Muscle of leg (tissue), 11 donors: ENCODE measurements around the gene STAB1. TPM values are rescaled to one million over a fixed set of nuclear protein-coding genes. Genes with fewer than 3 reads are reported as not detected.

Experiments used
- DNase-seq: peaks from one replicate; pipeline ENCODE4 v3.0.0; 2013
- H3K27ac ChIP-seq: one replicate; pipeline ENCODE4 v1.5.1; 2013; ENCODE audit warnings: mild to moderate bottlenecking, low read length, control low read depth
- H3K27me3 ChIP-seq: one replicate; pipeline ENCODE4 v1.6.1; 2013; ENCODE audit warnings: low read length; ENCODE audit not compliant: control insufficient read depth, insufficient read depth
- H3K36me3 ChIP-seq: one replicate; pipeline ENCODE4 v1.6.1; 2013; ENCODE audit warnings: low read length; ENCODE audit not compliant: control insufficient read depth, insufficient read depth
- H3K4me1 ChIP-seq: one replicate; pipeline ENCODE4 v1.6.1; 2013; ENCODE audit warnings: low read length; ENCODE audit not compliant: control insufficient read depth, insufficient read depth
- H3K4me3 ChIP-seq: one replicate; pipeline ENCODE4 v1.5.1; 2013; ENCODE audit warnings: low read length, control low read depth
- H3K9me3 ChIP-seq: replicated peaks from 2 replicates; pipeline ENCODE4 v1.6.1; 2013; ENCODE audit warnings: low read depth, low read length; ENCODE audit not compliant: control insufficient read depth
- WGBS: methylation state at CpG from one replicate; pipeline ENCODE4 v1.1.5; 2013; ENCODE audit warnings: missing lambda C conversion rate; ENCODE audit not compliant: insufficient coverage; 5-methylcytosine and 5-hydroxymethylcytosine counted together
- polyA plus RNA-seq, 8 donors: library from polyadenylated mRNA; unstranded; fragments of 120-200 nt; gene quantifications; one replicate each; pipeline versions ENCODE4 v1.2.1 to v1.2.3, GENCODE V29; 2013; ENCODE audit warnings: inconsistent platforms in 1 of 8, low replicate concordance in 1 of 8; ENCODE audit not compliant: insufficient read length in 8 of 8, insufficient read depth in 1 of 8
- total RNA-seq: library from RNA; stranded (reverse); fragments of 120-200 nt; gene quantifications from one replicate; pipeline ENCODE4 v1.2.4, GENCODE V29; 2013

The STAB1 gene
- total and polyA plus RNA-seq, 9 donors, result 39.4 to 60.5 (median 53.1) TPM

DNA sequence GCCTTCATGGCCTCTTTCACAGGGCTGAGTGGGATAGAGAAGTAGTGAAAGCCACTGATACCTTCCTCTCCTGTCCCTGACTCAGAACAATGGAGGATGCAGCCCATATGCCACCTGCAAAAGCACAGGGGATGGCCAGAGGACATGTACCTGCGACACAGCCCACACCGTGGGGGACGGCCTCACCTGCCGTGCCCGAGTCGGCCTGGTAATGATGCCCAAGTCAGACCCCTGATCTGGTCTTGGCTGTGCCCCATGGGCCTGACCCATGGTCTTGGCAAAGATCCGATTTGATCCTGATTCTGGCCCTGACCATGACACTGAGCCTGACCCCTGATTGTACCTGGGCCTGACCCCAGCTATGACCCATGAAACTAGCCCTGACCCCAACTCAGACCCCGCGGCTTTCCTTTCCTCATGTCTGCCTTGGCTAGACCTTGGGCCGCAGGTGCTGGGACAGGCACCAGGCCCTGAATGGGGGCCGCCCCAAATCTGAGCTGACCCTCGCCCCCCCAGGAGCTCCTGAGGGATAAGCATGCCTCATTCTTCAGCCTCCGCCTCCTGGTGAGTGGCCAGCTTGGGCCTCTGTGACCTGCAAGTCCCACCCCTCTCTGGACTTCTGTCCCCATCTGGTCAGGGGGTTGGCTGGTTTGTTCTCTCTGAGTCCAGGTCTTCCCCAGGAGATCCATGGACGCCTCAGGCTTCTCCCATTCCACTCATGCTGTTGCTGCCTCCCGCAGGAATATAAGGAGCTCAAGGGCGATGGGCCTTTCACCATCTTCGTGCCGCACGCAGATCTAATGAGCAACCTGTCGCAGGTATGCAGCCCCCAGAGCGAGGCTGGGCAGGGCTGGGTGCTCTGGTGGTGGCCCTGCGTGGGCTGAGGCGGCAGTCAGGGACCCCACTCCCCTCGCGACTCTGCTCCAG is 22.9 kb downstream of the STAB1 start:
- no peak overlapping the region for H3K4me3 ChIP-seq
- DNase-seq, result no peak
- peaks cover 4% of the 10 kb centered on the region for H3K36me3 ChIP-seq
- H3K27ac ChIP-seq, result no peak overlapping the region
- WGBS, result 65% methylated on average over 23 of the region's 25 CpGs
- peaks cover 9% of the 10 kb centered on the region for H3K4me1 ChIP-seq
- H3K27me3 ChIP-seq, result no peaks in the 10 kb centered on the region
- no peaks in the 10 kb centered on the region for H3K9me3 ChIP-seq

DNA sequence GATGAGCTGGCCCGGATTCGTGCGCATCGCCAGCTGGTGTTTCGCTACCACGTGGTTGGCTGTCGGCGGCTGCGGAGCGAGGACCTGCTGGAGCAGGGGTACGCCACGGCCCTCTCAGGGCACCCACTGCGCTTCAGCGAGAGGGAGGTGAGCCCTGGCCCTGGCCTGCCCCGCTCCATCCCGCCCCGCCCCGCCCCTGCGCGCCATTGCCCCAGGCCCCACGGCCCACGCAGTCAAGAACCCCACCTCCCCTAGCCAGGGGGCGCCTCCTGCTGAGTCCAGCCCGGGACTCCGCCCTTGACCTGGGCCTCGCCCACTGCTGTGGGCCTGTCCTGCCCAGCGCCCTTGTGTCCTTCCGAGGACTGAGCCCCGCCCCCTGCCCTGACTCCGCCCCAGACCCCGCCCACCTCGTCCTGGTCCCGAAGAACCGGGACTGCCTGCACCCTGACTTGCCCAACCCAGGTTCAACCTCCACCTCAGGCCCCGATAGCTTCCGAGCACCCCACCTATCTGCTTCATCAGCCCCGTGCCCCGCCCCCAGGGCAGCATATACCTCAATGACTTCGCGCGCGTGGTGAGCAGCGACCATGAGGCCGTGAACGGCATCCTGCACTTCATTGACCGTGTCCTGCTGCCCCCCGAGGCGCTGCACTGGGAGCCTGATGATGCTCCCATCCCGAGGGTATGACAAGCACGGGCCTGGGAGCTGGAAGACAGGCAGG is 23.7 kb downstream of the STAB1 start:
- Histone ChIP-seq H3K9me3 (no peaks in the 10 kb centered on the region), H3K27ac (no peak overlapping the region), H3K27me3 (no peaks in the 10 kb centered on the region), H3K4me1 (peaks cover 9% of the 10 kb centered on the region), H3K4me3 (no peak overlapping the region), H3K36me3 (peaks cover 7% of the 10 kb centered on the region)
- WGBS, result 23% methylated on average over 38 of the region's 50 CpGs
- no peak for DNase-seq

DNA sequence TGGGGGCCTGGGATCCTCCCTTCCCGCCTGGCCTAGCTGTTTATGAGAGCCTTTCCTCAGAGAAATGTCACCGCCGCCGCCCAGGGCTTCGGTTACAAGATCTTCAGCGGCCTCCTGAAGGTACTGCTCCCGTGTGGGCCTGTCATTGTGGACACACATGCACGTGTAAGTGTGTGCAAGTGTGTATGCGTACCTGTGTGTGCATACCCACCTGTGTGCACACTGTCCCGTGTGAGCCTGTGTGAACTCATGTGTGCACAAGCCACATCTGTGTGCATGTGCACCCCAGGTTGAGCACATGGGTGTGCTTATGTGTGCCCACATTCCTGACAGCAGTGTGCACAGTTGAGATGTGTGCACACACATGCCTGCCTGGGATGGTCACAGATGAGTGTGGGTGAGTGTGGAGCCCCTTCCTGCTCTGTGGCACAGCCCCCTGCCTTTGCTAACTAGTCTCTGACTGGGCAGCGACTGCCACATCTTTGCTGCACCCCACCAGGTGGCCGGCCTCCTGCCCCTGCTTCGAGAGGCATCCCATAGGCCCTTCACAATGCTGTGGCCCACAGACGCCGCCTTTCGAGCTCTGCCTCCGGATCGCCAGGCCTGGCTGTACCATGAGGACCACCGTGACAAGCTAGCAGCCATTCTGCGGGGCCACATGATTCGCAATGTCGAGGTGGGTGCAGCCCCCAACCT is 24.5 kb downstream of the STAB1 start:
- DNase-seq, result no peak
- Histone ChIP-seq H3K9me3 (no peaks in the 10 kb centered on the region), H3K27me3 (no peaks in the 10 kb centered on the region), H3K4me3 (no peak overlapping the region), H3K4me1 (peaks cover 10% of the 10 kb centered on the region), H3K36me3 (peaks cover 15% of the 10 kb centered on the region), H3K27ac (no peak overlapping the region)
- 74% methylated on average over 20 of the region's 22 CpGs for WGBS

DNA sequence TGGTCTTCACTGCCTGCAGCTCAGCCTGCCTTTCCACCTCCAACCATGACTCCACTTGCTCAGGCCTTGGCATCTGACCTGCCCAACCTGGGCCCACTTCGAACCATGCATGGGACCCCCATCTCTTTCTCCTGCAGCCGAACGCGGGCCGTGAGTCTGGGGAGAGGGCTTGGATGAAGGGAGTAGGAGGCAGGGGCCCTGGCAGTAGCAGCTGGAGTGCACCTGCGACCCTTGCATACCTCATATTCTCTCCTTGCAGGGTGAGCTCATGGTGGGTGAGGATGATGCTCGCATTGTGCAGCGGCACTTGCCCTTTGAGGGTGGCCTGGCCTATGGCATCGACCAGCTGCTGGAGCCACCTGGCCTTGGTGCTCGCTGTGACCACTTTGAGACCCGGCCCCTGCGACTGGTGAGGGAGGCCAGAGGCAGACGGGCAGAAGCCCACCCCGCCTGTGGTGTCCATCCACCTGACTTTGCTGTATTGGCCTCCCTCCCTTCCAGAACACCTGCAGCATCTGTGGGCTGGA is 25.1 kb downstream of the STAB1 start:
- peaks cover 19% of the 10 kb centered on the region for H3K36me3 ChIP-seq
- 91% methylated on average over 5 of the region's 14 CpGs for WGBS
- no peak for DNase-seq

DNA sequence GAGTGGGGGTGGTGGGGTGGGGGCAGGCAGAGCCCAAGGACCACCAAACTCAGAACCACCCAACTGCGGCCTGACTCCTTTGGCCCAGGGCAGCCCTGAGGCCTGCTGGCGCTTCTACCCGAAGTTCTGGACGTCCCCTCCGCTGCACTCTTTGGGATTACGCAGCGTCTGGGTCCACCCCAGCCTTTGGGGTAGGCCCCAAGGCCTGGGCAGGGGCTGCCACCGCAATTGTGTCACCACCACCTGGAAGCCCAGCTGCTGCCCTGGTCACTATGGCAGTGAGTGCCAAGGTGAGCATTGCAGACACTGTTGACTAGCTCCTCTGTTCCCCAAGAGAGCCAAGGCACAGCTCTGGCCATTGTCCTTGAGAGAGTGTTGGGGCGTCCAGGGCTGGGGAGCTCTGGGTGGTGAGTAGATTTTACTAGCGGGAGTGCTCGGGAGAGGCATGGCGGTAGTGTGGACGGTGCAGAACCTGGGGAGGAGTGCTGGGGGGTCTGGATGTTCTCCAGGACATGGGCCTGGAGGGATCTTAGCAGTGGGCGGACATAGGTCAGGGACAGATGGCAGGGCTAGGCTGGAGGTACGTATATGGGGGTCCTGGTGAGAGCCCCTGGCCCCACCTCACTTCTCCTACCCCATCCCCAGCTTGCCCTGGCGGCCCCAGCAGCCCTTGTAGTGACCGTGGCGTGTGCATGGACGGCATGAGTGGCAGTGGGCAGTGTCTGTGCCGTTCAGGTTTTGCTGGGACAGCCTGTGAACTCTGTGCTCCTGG is 25.8 kb downstream of the STAB1 start:
- 91% methylated on average over 15 of the region's 20 CpGs for WGBS
- Histone ChIP-seq H3K4me1 (peaks cover 18% of the 10 kb centered on the region), H3K27me3 (no peaks in the 10 kb centered on the region), H3K9me3 (no peaks in the 10 kb centered on the region), H3K36me3 (peaks cover 26% of the 10 kb centered on the region), H3K4me3 (no peak overlapping the region), H3K27ac (no peak overlapping the region)
- DNase-seq, result no peak

More for the DNA sequence above, 25.1 kb downstream of the STAB1 start:
- Histone ChIP-seq H3K27me3 (no peaks in the 10 kb centered on the region), H3K27ac (no peak overlapping the region), H3K9me3 (no peaks in the 10 kb centered on the region), H3K4me3 (no peak overlapping the region), H3K4me1 (peaks cover 11% of the 10 kb centered on the region)

DNA sequence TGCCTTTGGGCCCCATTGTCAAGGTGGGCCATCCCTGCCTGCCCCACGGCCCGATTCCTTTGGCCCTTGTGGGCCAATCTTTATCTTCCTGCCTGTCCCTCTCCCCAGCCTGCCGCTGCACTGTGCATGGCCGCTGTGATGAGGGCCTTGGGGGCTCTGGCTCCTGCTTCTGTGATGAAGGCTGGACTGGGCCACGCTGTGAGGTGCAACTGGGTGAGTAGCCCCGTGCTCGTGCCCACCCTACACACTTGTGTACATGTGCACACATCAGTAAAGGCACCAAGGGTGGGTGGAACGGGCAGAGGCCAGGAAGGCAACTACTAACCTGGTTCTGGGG is 26.3 kb downstream of the STAB1 start:
- 87% methylated on average over 6 of the region's 8 CpGs for WGBS
- H3K4me1 ChIP-seq, result peaks cover 21% of the 10 kb centered on the region
- no peak overlapping the region for H3K27ac ChIP-seq
- DNase-seq, result no peak
- no peaks in the 10 kb centered on the region for H3K27me3 ChIP-seq
- no peak overlapping the region for H3K4me3 ChIP-seq
- H3K9me3 ChIP-seq, result no peaks in the 10 kb centered on the region
- H3K36me3 ChIP-seq, result peaks cover 31% of the 10 kb centered on the region

DNA sequence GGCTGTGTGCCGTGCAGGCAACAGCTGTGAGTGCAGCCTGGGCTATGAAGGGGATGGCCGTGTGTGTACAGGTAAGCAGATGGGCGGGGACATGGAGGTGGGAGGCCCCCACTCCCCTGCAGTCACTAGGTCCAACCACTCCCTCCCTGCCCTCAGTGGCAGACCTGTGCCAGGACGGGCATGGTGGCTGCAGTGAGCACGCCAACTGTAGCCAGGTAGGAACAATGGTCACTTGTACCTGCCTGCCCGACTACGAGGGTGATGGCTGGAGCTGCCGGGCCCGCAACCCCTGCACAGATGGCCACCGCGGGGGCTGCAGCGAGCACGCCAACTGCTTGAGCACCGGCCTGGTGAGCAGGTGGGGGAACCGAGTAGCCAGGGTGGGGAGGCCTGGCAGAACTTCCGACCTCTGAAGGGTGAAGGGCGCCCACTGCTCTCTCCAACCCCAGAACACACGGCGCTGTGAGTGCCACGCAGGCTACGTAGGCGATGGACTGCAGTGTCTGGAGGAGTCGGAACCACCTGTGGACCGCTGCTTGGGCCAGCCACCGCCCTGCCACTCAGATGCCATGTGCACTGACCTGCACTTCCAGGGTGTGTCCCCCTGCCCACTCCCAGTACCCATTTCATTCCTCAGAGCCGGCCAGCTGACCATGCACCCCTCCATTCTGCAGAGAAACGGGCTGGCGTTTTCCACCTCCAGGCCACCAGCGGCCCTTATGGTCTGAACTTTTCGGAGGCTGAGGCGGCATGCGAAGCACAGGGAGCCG is 26.9 kb downstream of the STAB1 start:
- DNase-seq, result no peak
- H3K27ac ChIP-seq, result no peak overlapping the region
- peaks cover 37% of the 10 kb centered on the region for H3K36me3 ChIP-seq
- H3K27me3 ChIP-seq, result no peaks in the 10 kb centered on the region
- no peaks in the 10 kb centered on the region for H3K9me3 ChIP-seq
- peaks cover 21% of the 10 kb centered on the region for H3K4me1 ChIP-seq
- no peak overlapping the region for H3K4me3 ChIP-seq
- WGBS, result 92% methylated on average over 27 of the region's 33 CpGs

DNA sequence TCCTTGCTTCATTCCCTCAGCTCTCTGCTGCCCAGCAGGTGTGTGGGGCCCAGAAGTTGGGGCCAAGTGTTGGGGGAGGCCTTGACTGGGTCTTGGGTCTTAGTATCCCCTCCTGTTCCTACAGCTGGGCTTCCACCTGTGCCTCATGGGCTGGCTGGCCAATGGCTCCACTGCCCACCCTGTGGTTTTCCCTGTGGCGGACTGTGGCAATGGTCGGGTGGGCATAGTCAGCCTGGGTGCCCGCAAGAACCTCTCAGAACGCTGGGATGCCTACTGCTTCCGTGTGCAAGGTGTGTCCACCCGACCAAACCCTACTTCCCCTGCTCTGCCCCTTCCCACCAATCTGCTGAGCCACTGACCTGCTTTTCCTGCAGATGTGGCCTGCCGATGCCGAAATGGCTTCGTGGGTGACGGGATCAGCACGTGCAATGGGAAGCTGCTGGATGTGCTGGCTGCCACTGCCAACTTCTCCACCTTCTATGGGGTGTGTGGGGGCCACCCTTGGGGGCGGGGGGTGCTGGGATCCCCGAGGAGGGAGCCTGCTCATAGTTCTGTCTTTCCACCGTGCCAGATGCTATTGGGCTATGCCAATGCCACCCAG is 27.6 kb downstream of the STAB1 start:
- Histone ChIP-seq H3K27ac (no peak overlapping the region), H3K4me1 (peaks cover 21% of the 10 kb centered on the region), H3K36me3 (peaks cover 44% of the 10 kb centered on the region), H3K27me3 (no peaks in the 10 kb centered on the region), H3K4me3 (no peak overlapping the region), H3K9me3 (no peaks in the 10 kb centered on the region)
- WGBS, result 85% methylated on average over 8 of the region's 14 CpGs
- no peak for DNase-seq
